ENCODE data around the gene MTMR12.
"Not testable (repeated sequence)": the region's sequence is repeated elsewhere in the genome, so short reads cannot be mapped to it uniquely, and the experiment has no call there.

Gene MTMR12

DNA sequence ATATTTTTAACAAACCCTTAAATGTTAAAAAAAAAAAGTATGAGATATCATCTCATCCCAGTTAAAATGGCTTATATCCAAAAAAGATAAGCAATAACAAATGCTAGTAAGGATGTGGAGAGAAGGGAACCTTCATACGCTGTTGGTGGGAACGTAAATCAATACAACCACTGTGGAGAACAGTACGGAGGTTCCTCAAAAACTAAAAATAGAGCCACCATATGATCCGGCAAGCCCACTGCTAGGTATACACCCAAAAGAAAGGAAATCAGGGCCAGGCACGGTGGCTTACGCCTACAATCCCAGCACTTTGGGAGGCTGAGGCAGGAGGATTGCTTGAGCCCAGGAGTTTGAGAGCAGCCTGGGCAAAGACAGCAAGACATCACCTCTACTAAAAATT, 3.0 kb downstream of the MTMR12 start:
- Histone ChIP-seq H3K9me3 (ENCODE audit: control insufficient read depth, low read depth, low read length) (no peaks in the 10 kb centered on the region), H3K4me3 (ENCODE audit: low read length) (no peak overlapping the region), H3K27me3 (ENCODE audit: control insufficient read depth, insufficient read depth, low read length) (no peaks in the 10 kb centered on the region), H3K36me3 (ENCODE audit: control insufficient read depth, low read depth, low read length) (no peaks in the 10 kb centered on the region), H3K27ac (ENCODE audit: low read length) (no peak overlapping the region), H3K4me1 (ENCODE audit: control insufficient read depth, low read depth, low read length) (peaks cover 10% of the 10 kb centered on the region), H3K9ac (ENCODE audit: low read length) (no peak overlapping the region)

DNA sequence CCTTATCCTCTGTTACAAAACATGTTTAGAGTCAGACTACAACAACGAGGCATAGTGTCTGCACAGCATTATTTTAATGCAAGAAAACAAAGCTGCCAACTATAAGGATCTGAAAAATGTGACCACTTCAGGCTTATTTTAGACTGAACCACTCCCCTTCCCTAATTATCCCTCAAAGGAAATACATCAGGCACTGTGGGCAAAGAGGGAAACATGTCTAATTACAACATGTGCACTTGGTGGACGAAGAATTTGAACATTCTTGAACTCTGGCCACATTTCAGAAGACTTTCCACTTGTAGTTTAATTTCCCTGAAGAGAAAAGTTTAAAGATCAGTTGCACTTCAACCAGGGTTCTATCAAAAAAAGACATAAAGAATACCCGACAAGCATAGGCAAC, 3.8 kb downstream of the MTMR12 start:
- Histone ChIP-seq H3K4me1 (ENCODE audit: control insufficient read depth, low read depth, low read length) (peaks cover 15% of the 10 kb centered on the region), H3K9ac (ENCODE audit: low read length) (no peak overlapping the region)

DNA sequence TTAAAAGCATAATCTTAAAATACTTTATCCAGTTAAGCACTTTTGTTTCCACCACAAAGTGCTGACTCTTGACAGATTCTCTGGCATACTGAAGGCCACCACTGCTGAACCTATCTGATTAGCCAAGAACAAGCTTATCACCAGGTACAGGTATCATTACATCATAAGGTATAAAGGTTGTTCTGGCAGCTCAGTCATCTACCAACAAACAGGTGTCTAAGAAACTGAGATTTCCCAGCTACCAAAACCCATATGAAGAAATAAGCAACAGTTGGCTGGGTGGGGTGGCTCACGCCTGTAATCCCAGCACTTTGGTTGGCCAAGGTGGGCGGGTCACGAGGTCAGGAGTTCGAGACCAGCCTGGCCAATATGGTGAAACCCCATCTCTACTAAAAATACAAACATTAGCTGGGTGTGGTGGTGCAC, 5.0 kb downstream of the MTMR12 start:
- Histone ChIP-seq H3K27me3 (ENCODE audit: control insufficient read depth, insufficient read depth, low read length) (no peaks in the 10 kb centered on the region), H3K4me1 (ENCODE audit: control insufficient read depth, low read depth, low read length) (peaks cover 26% of the 10 kb centered on the region), H3K36me3 (ENCODE audit: control insufficient read depth, low read depth, low read length) (no peaks in the 10 kb centered on the region), H3K27ac (ENCODE audit: low read length) (no peak overlapping the region), H3K9ac (ENCODE audit: low read length) (no peak overlapping the region), H3K9me3 (ENCODE audit: control insufficient read depth, low read depth, low read length) (no peaks in the 10 kb centered on the region), H3K4me3 (ENCODE audit: low read length) (no peak overlapping the region)

More for the DNA sequence above, 3.8 kb downstream of the MTMR12 start:
- no peaks in the 10 kb centered on the region for H3K9me3 ChIP-seq (ENCODE audit: control insufficient read depth, low read depth, low read length)
- no peak overlapping the region for H3K4me3 ChIP-seq (ENCODE audit: low read length)
- H3K36me3 ChIP-seq (ENCODE audit: control insufficient read depth, low read depth, low read length) = no peaks in the 10 kb centered on the region
- no peak overlapping the region for H3K27ac ChIP-seq (ENCODE audit: low read length)
- no peaks in the 10 kb centered on the region for H3K27me3 ChIP-seq (ENCODE audit: control insufficient read depth, insufficient read depth, low read length)

DNA sequence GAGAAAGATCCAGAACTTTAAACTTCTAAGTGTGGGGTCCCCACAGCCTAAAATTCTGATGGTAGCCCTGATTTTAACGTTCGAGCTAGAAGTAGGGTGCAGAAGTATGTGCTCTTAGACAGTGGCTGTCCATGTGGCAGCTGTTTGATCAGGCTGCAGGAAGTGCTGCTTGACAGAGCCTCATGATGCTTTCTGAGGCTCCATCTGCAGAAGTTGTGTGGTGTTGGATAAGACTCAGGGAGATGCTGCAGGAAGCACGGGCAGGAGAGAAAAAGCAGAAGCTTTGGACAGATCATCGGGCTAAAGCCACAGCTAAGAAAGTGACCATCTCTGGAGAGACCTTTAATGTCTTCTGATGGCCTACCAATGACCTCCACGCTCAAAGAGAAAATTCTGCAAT, 8.1 kb downstream of the MTMR12 start:
- H3K4me3 ChIP-seq (ENCODE audit: low read length) = no peak overlapping the region
- no peaks in the 10 kb centered on the region for H3K27me3 ChIP-seq (ENCODE audit: control insufficient read depth, insufficient read depth, low read length)
- no peaks in the 10 kb centered on the region for H3K9me3 ChIP-seq (ENCODE audit: control insufficient read depth, low read depth, low read length)
- H3K9ac ChIP-seq (ENCODE audit: low read length) = no peak overlapping the region
- peaks cover 25% of the 10 kb centered on the region for H3K4me1 ChIP-seq (ENCODE audit: control insufficient read depth, low read depth, low read length)
- no peaks in the 10 kb centered on the region for H3K36me3 ChIP-seq (ENCODE audit: control insufficient read depth, low read depth, low read length)
- no peak overlapping the region for H3K27ac ChIP-seq (ENCODE audit: low read length)

DNA sequence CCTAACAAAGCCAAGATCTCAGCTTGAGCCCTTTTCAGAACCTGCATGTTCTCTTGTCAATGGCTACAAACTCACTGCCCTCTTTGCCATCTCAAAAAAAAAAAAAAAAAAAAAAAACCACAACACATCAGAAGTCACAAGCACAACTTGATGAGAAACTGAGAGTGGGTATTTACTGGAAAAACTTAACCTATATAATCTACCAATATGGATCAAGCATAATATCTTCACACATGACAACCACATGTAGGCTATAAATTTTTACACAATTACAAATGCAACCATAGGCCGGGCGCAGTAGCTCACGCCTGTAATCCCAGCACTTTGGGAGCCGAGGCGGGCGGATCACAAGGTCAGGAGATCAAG, 9.0 kb downstream of the MTMR12 start:
- H3K9me3 ChIP-seq (ENCODE audit: control insufficient read depth, low read depth, low read length) = no peaks in the 10 kb centered on the region
- no peak overlapping the region for H3K9ac ChIP-seq (ENCODE audit: low read length)

DNA sequence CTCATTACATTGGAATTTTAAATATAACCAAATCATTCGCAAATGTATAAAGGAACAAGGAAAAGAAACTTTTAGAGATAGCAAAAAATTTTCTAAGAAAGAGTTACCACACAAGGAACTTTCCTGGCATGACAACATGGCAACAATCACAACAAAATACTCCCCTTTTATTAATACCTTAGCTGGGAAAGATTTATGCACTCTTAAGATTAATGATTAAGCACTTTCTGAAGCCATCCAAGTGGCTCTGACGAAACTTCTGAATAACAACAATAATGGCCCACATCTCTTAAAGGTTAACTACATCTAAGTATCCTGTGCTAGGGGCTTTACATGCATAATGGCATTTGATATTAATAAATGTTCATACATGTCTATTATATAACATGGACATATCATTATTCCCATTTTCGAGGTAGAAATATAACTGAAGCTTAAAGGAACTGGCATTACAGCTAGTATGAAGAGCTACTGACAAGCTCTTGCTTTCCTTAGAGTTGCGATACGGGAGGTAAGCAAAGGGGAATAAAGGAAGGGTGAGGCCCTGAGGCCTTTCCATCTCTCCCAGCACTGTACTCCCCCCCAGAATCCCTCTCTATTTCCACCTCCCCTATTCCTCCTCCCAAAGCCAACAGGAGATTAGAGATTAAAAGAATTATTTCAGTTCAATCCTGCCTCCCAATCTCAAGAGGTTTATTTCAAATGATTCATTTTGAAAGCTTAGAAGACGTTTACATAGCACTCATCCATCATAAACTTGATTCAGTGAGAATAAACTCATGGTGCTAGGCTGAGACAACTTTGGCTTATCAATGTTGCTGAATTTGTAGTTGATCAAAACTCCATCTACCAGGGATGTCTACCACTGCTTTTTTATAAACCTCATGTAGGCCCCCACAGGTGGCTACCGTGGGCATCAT, 9.6 kb downstream of the MTMR12 start:
- H3K27ac ChIP-seq (ENCODE audit: low read length) = no peak overlapping the region
- H3K9ac ChIP-seq (ENCODE audit: low read length) = no peak overlapping the region
- no peaks in the 10 kb centered on the region for H3K36me3 ChIP-seq (ENCODE audit: control insufficient read depth, low read depth, low read length)
- H3K27me3 ChIP-seq (ENCODE audit: control insufficient read depth, insufficient read depth, low read length) = no peaks in the 10 kb centered on the region
- no peak overlapping the region for H3K4me3 ChIP-seq (ENCODE audit: low read length)
- no peaks in the 10 kb centered on the region for H3K9me3 ChIP-seq (ENCODE audit: control insufficient read depth, low read depth, low read length)
- peaks cover 25% of the 10 kb centered on the region for H3K4me1 ChIP-seq (ENCODE audit: control insufficient read depth, low read depth, low read length)

More for the DNA sequence above, 9.0 kb downstream of the MTMR12 start:
- H3K36me3 ChIP-seq (ENCODE audit: control insufficient read depth, low read depth, low read length) = no peaks in the 10 kb centered on the region
- H3K4me3 ChIP-seq (ENCODE audit: low read length) = no peak overlapping the region
- no peaks in the 10 kb centered on the region for H3K27me3 ChIP-seq (ENCODE audit: control insufficient read depth, insufficient read depth, low read length)
- H3K4me1 ChIP-seq (ENCODE audit: control insufficient read depth, low read depth, low read length) = peaks cover 25% of the 10 kb centered on the region
- no peak overlapping the region for H3K27ac ChIP-seq (ENCODE audit: low read length)

DNA sequence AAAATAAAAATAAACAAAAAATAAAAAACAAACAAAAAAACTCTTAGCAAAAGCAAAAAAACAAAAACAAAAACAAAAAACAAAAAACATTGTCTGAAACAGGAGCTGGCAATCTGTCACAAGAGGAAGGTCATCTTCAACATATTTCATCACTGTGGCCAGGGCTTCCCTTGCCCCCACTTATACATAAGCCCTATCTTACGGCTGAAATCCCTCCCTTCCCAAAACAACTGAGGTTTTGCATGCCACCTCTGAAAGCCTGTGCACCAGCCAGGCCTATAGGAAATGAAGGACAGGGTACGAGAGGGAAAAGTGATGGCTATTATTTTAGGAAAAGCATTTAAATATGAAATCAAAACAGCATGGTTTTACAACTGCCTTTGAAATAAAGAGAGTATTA, 10.8 kb downstream of the MTMR12 start:
- Histone ChIP-seq H3K27me3 (ENCODE audit: control insufficient read depth, insufficient read depth, low read length) (no peaks in the 10 kb centered on the region), H3K27ac (ENCODE audit: low read length) (no peak overlapping the region), H3K36me3 (ENCODE audit: control insufficient read depth, low read depth, low read length) (no peaks in the 10 kb centered on the region), H3K4me3 (ENCODE audit: low read length) (no peak overlapping the region), H3K9ac (ENCODE audit: low read length) (no peak overlapping the region), H3K4me1 (ENCODE audit: control insufficient read depth, low read depth, low read length) (peaks cover 25% of the 10 kb centered on the region), H3K9me3 (ENCODE audit: control insufficient read depth, low read depth, low read length) (no peaks in the 10 kb centered on the region)

DNA sequence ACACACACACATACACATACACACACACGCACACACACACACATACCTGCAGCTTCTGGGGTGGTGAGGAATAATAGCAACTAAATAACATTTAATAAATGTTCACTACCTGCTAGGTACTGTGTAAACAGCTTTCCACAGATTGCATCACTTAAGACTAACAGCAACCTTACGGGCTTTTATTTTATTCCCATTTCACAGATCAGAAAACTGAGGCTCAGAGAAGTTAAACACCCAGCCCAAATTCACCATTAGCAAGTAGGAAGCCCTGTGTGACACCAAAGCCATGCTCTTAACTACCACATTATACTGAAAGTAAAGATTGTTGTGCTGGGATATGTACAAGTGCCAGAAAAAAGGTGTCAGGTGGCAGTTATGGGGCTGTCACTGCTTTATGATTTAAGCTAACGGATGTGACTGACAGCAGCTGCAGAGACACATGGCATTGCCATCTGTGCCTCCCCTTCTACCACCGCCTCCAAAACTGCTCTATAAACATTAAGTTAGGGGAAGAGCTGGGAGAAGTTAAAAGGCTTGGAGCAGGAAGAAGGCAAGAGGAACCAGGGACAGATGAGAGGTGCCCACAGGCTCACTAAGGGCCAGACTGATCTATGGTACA, 13.6 kb downstream of the MTMR12 start:
- Histone ChIP-seq H3K9me3 (ENCODE audit: control insufficient read depth, low read depth, low read length) (no peaks in the 10 kb centered on the region), H3K4me3 (ENCODE audit: low read length) (no peak overlapping the region), H3K27me3 (ENCODE audit: control insufficient read depth, insufficient read depth, low read length) (no peaks in the 10 kb centered on the region)

DNA sequence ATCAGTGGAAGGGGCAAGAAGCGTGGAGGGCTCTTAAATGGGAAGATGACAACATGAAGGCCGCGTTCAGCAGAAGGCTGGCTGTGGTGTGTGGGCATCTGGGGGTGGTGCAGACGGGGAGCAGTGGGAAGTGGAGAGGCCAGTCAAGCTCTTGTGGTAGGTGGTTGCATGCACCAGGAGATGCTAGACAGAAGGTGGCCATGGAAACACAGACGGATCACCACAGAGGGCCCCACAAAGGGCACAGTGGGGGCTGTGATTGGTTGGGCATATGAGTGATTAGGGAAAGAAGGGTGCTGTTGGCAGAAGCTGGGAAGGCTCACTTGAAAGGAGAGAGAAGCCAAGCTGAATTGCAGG, 14.7 kb downstream of the MTMR12 start:
- Histone ChIP-seq H3K4me3 (ENCODE audit: low read length) (no peak overlapping the region), H3K36me3 (ENCODE audit: control insufficient read depth, low read depth, low read length) (peaks cover 11% of the 10 kb centered on the region), H3K9me3 (ENCODE audit: control insufficient read depth, low read depth, low read length) (no peaks in the 10 kb centered on the region), H3K27ac (ENCODE audit: low read length) (no peak overlapping the region), H3K4me1 (ENCODE audit: control insufficient read depth, low read depth, low read length) (peaks cover 12% of the 10 kb centered on the region), H3K27me3 (ENCODE audit: control insufficient read depth, insufficient read depth, low read length) (no peaks in the 10 kb centered on the region), H3K9ac (ENCODE audit: low read length) (no peak overlapping the region)

More for the DNA sequence above, 13.6 kb downstream of the MTMR12 start:
- peaks cover 21% of the 10 kb centered on the region for H3K4me1 ChIP-seq (ENCODE audit: control insufficient read depth, low read depth, low read length)
- H3K27ac ChIP-seq (ENCODE audit: low read length) = no peak overlapping the region
- H3K9ac ChIP-seq (ENCODE audit: low read length) = no peak overlapping the region
- peaks cover 11% of the 10 kb centered on the region for H3K36me3 ChIP-seq (ENCODE audit: control insufficient read depth, low read depth, low read length)

DNA sequence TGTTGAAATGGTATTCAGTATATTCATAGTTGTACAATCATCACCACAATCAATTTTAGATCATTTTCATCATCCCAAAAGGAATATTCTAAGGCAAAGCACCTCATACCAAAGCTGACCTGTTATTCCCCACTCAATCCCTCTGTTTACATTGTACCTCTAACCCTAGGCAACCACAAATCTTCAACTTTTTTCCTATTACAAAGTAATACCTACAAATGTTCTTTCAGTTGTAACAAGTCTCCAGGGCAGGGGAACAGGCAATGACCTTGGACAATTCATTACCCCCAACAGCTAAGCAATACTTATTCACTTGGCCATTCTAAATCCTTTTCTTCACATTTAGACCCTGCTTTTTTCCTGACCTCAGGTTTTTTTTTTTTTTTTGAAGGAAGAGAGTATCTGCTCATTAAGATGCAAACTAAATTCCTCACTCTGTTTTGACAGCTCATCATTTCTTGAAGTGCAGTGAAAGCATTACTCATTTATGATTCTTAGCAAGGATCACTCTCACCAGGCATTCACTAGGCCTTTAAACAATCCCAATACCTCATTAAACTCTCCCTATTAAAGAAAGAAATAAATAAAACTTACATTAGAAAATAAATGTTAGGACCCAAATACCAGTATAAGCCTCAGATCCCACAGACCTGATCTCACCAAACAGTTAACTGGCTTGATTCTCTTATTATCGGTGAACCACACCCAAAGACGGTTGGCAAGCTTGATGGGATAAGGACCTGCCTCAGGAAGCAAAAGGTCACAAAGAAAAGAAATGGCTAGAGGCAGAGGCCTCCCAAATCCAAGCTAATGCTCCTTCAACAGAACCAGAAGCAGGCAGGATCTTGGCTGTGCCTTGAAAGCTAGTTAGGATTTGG, 15.3 kb downstream of the MTMR12 start:
- Histone ChIP-seq H3K9me3 (ENCODE audit: control insufficient read depth, low read depth, low read length) (no peaks in the 10 kb centered on the region), H3K4me1 (ENCODE audit: control insufficient read depth, low read depth, low read length) (peaks cover 7% of the 10 kb centered on the region), H3K27ac (ENCODE audit: low read length) (no peak overlapping the region), H3K36me3 (ENCODE audit: control insufficient read depth, low read depth, low read length) (peaks cover 11% of the 10 kb centered on the region), H3K27me3 (ENCODE audit: control insufficient read depth, insufficient read depth, low read length) (no peaks in the 10 kb centered on the region), H3K4me3 (ENCODE audit: low read length) (no peak overlapping the region), H3K9ac (ENCODE audit: low read length) (no peak overlapping the region)

DNA sequence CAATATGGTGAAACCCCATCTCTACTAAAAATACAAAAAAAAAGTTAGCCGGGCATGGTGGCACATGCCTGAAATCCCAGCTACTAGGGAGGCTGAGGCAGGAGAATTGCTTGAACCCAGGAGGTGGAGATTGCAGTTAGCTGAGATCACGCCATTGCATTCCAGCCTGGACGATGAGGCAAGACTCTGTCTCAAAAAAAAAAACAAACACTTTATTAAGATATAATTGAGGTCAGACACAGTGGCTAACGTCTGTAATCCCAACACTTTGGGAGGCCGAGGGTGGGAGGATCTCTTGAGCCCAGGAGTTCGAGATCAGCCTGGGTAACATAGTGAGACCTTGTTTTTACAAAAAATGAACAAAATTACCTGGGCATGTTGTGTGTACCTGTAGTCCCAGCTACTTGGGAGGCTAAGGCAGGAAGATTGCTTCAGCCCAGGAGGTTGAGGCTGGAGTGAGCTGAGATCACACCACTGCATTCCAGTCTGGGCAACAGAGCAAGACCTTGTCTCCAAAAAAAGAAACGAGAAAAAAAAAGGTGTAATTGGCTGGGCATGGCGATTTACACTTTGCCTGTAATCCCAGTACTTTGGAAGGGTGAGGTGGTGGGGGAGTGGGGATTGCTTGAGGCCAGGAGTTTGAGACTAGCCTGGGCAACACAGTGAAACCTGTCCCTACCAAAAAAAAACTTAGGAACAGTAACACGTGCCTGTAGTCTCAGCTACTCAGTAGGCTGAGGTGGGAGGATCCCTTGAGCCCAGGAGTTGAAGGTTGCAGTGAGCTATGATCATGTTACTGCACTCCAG, 16.6 kb downstream of the MTMR12 start:
- H3K36me3 ChIP-seq (ENCODE audit: control insufficient read depth, low read depth, low read length) = peaks cover 11% of the 10 kb centered on the region
- not testable (repeated sequence) for H3K4me1 ChIP-seq (ENCODE audit: control insufficient read depth, low read depth, low read length); H3K27me3 ChIP-seq (ENCODE audit: control insufficient read depth, insufficient read depth, low read length); H3K9ac ChIP-seq (ENCODE audit: low read length); H3K4me3 ChIP-seq (ENCODE audit: low read length); H3K27ac ChIP-seq (ENCODE audit: low read length); H3K9me3 ChIP-seq (ENCODE audit: control insufficient read depth, low read depth, low read length)

Measured in iPS-18a (cell line).